IMR-90 (cell line): ENCODE measurements around the gene NEMP1. TPM values are rescaled to one million over a fixed set of nuclear protein-coding genes. Genes with fewer than 3 reads are reported as not detected.
"Not testable (repeated sequence)": the region's sequence is repeated elsewhere in the genome, so short reads cannot be mapped to it uniquely, and the experiment has no call there.

Experiments used
- ATAC-seq: fragments of 200-7000 bp; cut with Tn5 transposase; 2 replicates; pipeline ENCODE4 v1.9.1; 2020; ENCODE audit warnings: low read depth, mild to moderate bottlenecking, moderate library complexity
- BruUV-seq: library from RNA; stranded (reverse); fragments of 400-500 nt; replicated peaks from 2 replicates; lab custom pipeline; 2021; lab: Mats Ljungman, UMichigan
- CTCF ChIA-PET: fragments of 300-600 bp; formaldehyde crosslinking; extraction: SDS; loops from one replicate; lab custom pipeline; 2021; ENCODE audit warnings: antibody characterized with exemption; lab: Yijun Ruan, JAX
- POLR2A ChIA-PET: fragments of 300-600 bp; sonication (Branson Sonifier 250); formaldehyde crosslinking; loops from one replicate; lab custom pipeline; 2022; ENCODE audit warnings: antibody characterized with exemption; ENCODE audit not compliant: unreplicated experiment; lab: Charles Lee
- DNase-seq: peaks from one replicate; pipeline ENCODE4 v3.0.0; 2013
- H2AFZ ChIP-seq: replicated peaks from 2 replicates; pipeline ENCODE3; 2013; ENCODE audit warnings: low read length, mild to moderate bottlenecking; ENCODE audit not compliant: poor library complexity
- H2AK5ac ChIP-seq: 2 replicates; pipeline ENCODE4 v1.6.1; 2013; ENCODE audit warnings: low read depth, low read length, inconsistent platforms
- H2AK9ac ChIP-seq: replicated peaks from 2 replicates; pipeline ENCODE3; 2013; ENCODE audit warnings: mild to moderate bottlenecking, low read depth, low read length, moderate library complexity; ENCODE audit not compliant: poor library complexity
- H2BK120ac ChIP-seq: 2 replicates; pipeline ENCODE4 v1.6.1; 2013; ENCODE audit warnings: low read depth, low read length, inconsistent platforms
- H2BK15ac ChIP-seq: 3 replicates; pipeline ENCODE4 v1.6.1; 2013; ENCODE audit warnings: low read depth, low read length, inconsistent platforms
- H2BK20ac ChIP-seq: 2 replicates; pipeline ENCODE4 v1.6.1; 2013; ENCODE audit warnings: low read depth, mild to moderate bottlenecking, inconsistent platforms, low read length, moderate library complexity
- H2BK5ac ChIP-seq: 2 replicates; pipeline ENCODE4 v1.6.1; 2013; ENCODE audit warnings: mild to moderate bottlenecking, low read depth, low read length, inconsistent platforms; ENCODE audit not compliant: poor library complexity, severe bottlenecking
- H3K14ac ChIP-seq: replicated peaks from 2 replicates; pipeline ENCODE4 v1.6.1; 2013; ENCODE audit warnings: low read depth, low read length, inconsistent platforms
- H3K18ac ChIP-seq: 2 replicates; pipeline ENCODE4 v1.6.1; 2013; ENCODE audit warnings: low read depth, low read length, control low read depth
- H3K23ac ChIP-seq: 2 replicates; pipeline ENCODE4 v1.6.1; 2013; ENCODE audit warnings: low read depth, low read length, inconsistent platforms
- H3K27ac ChIP-seq: 2 replicates; pipeline ENCODE4 v1.5.1; 2013; ENCODE audit warnings: mild to moderate bottlenecking, control low read depth, low read length; ENCODE audit not compliant: insufficient read depth
- H3K27me3 ChIP-seq: 2 replicates; pipeline ENCODE4 v1.6.1; 2013; ENCODE audit warnings: low read length; ENCODE audit not compliant: control insufficient read depth, insufficient read depth
- H3K36me3 ChIP-seq: 2 replicates; pipeline ENCODE4 v1.6.1; 2013; ENCODE audit warnings: low read length, mixed read lengths; ENCODE audit not compliant: control insufficient read depth, insufficient read depth
- H3K4ac ChIP-seq: 2 replicates; pipeline ENCODE4 v1.6.1; 2013; ENCODE audit warnings: low read depth, low read length, inconsistent platforms
- H3K4me1 ChIP-seq: 2 replicates; pipeline ENCODE4 v1.6.1; 2013; ENCODE audit warnings: low read length, mixed read lengths; ENCODE audit not compliant: control insufficient read depth, insufficient read depth
- H3K4me2 ChIP-seq: 2 replicates; pipeline ENCODE4 v1.6.1; 2013; ENCODE audit warnings: low read depth, mild to moderate bottlenecking, control low read depth, low read length, moderate library complexity
- H3K4me3 ChIP-seq: 2 replicates; pipeline ENCODE4 v1.5.1; 2013; ENCODE audit warnings: low read depth, mild to moderate bottlenecking, control low read depth, low read length, moderate library complexity; ENCODE audit not compliant: insufficient read depth
- H3K56ac ChIP-seq: 2 replicates; pipeline ENCODE4 v1.6.1; 2013; ENCODE audit warnings: low read length, inconsistent platforms; ENCODE audit not compliant: insufficient read depth; ENCODE audit errors: extremely low read depth
- H3K79me1 ChIP-seq, 2 experiments: 2 replicates each; pipeline ENCODE4 v1.6.1; 2013; ENCODE audit warnings: low read length in 2 of 2, inconsistent platforms in 1 of 2, low read depth in 1 of 2
- H3K9ac ChIP-seq: 2 replicates; pipeline ENCODE4 v1.6.1; 2013; ENCODE audit warnings: low read depth, low read length, control low read depth
- H3K9me1 ChIP-seq: 2 replicates; pipeline ENCODE4 v1.6.1; 2013; ENCODE audit warnings: low read length, inconsistent platforms; ENCODE audit not compliant: insufficient read depth
- H3K9me3 ChIP-seq: 2 replicates; pipeline ENCODE4 v1.6.1; 2013; ENCODE audit warnings: low read length; ENCODE audit not compliant: control insufficient read depth, insufficient read depth
- H4K20me1 ChIP-seq: 2 replicates; pipeline ENCODE4 v1.6.1; 2013; ENCODE audit warnings: low read length, inconsistent platforms; ENCODE audit not compliant: insufficient read depth
- H4K5ac ChIP-seq: 2 replicates; pipeline ENCODE4 v1.6.1; 2013; ENCODE audit warnings: mild to moderate bottlenecking, low read depth, low read length, control low read depth
- H4K8ac ChIP-seq, 2 experiments: 2 replicates each; pipeline ENCODE4 v1.6.1; 2013; ENCODE audit warnings: low read depth in 2 of 2, low read length in 2 of 2, control low read depth in 1 of 2, inconsistent platforms in 1 of 2
- H4K91ac ChIP-seq: 2 replicates; pipeline ENCODE4 v1.6.1; 2013; ENCODE audit warnings: low read depth, low read length, inconsistent platforms; ENCODE audit not compliant: insufficient read depth
- MAFK ChIP-seq: IDR thresholded peaks from 2 replicates; pipeline ENCODE4 v1.6.1; 2012; ENCODE audit warnings: low read depth, low read length, improper control_type of control experiment
- NFE2L2 ChIP-seq: fragments of 150-350 bp; IDR thresholded peaks from 2 replicates; pipeline ENCODE4 v1.6.1; 2016; ENCODE audit warnings: low read depth, mild to moderate bottlenecking, low read length
- POLR2A ChIP-seq: IDR thresholded peaks from 2 replicates; pipeline ENCODE4 v1.6.1; 2012; ENCODE audit warnings: mild to moderate bottlenecking, low read depth, low read length
- RCOR1 ChIP-seq: IDR thresholded peaks from 2 replicates; pipeline ENCODE4 v1.6.1; 2012; ENCODE audit warnings: mild to moderate bottlenecking, low read length, improper control_type of control experiment; ENCODE audit not compliant: insufficient replicate concordance
- SMC3 ChIP-seq: fragments of 150-350 bp; IDR thresholded peaks from 2 replicates; pipeline ENCODE4 v1.6.1; 2016; ENCODE audit warnings: low read depth, mild to moderate bottlenecking, antibody characterized with exemption, low read length, moderate library complexity
- WGBS, 2 experiments: methylation state at CpG; one replicate each; pipeline versions ENCODE4 v1.1.5 to v1.1.7; 2013; ENCODE audit warnings: missing lambda C conversion rate in 2 of 2; ENCODE audit not compliant: insufficient read length in 1 of 2; ENCODE audit errors: extremely low coverage in 2 of 2; 5-methylcytosine and 5-hydroxymethylcytosine counted together
- dilution Hi-C: fragments of 300-500 bp; cut with HindIII; formaldehyde crosslinking; loops from one replicate; pipeline ENCODE4 v1.14.3; 2018; ENCODE audit warnings: low sequenced_read_pairs; ENCODE audit not compliant: unreplicated experiment
- in situ Hi-C: fragments of 300-500 bp; cut with MboI; formaldehyde crosslinking; loops from 3 replicates; pipeline ENCODE4 v1.14.3; 2019; ENCODE audit warnings: low sequenced_read_pairs, inconsistent platforms, mixed read lengths
- intact Hi-C: fragments of 100-400 bp; cut with micrococcal nuclease; formaldehyde crosslinking; loops from 2 replicates; pipeline ENCODE4 v1.10.0; 2022
- polyA plus RNA-seq, 3 experiments: library from polyadenylated mRNA; depleted of rRNA; stranded (reverse); fragments of >200 nt; gene quantifications; 2 replicates each; pipeline ENCODE4 v1.2.3, GENCODE V29; 2012; ENCODE audit warnings: low replicate concordance in 1 of 3
- total RNA-seq: library from RNA; depleted of rRNA; stranded (reverse); fragments of >200 nt; gene quantifications from 2 replicates; pipeline ENCODE4 v1.2.3, GENCODE V29; 2012
- TF ChIP-seq, protein P1 (sequence below): fragments of 150-350 bp; IDR thresholded peaks from 2 replicates; pipeline ENCODE4 v1.6.1; 2016; ENCODE audit warnings: low read depth, mild to moderate bottlenecking, low read length, moderate library complexity, borderline replicate concordance

Gene NEMP1
- total and polyA plus RNA-seq, 2 of the 4 experiments (the other 2 are of a cell fraction) = 8.9 to 10.9 TPM

DNA sequence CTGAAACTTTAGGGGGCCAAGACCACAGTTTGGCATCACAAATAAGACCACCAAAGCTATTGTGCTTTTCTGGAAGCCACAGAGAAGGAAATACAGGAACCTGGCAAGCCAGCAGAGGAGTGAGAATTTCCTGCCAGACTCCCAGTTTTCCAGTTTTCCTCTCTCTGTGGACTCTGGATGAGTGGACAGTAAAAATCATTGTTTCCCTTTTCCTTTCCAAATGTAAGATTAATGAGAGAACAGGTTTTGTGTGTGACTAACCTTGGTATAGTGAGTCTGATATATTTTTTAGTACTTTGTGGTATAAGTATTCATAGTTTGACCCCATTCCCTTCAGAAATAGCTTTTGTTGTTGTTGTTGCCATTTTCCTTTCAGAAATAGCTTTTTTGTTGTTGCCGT, 59.7 kb downstream of the NEMP1 start:
- Histone ChIP-seq H3K4me3 (no peak overlapping the region), H3K79me1 (no peaks in the 10 kb centered on the region), H2AK9ac (no peak overlapping the region), H2AK5ac (0 out of 2 replicates have a peak overlapping the region, but pooled peaks have one; percentile 20), H3K27ac (no peak overlapping the region), H3K23ac (no peak overlapping the region), H2BK120ac (no peak overlapping the region), H2BK15ac (no peak overlapping the region), H2BK5ac (no peak overlapping the region), H3K14ac (no peak overlapping the region), H3K9me1 (0 out of 2 replicates have a peak, but pooled peaks cover 2% of the 10 kb centered on the region), H3K4me1 (peaks cover 5% of the 10 kb centered on the region; the same call in 1 of the 2 replicates), H4K8ac (no peak overlapping the region; a peak in 1 of 4 replicates), H4K20me1 (no peaks in the 10 kb centered on the region), H3K56ac (no peak overlapping the region), H3K4ac (no peak overlapping the region), H2AFZ (peak overlapping the region; percentile 41), H3K36me3 (no peaks in the 10 kb centered on the region), H3K18ac (no peak overlapping the region), H4K5ac (no peak overlapping the region), H3K9ac (no peak overlapping the region), H4K91ac (no peak overlapping the region; the same call in 1 of the 2 replicates), H3K27me3 (peaks cover 24% of the 10 kb centered on the region), H2BK20ac (no peak overlapping the region), H3K9me3 (no peaks in the 10 kb centered on the region), H3K4me2 (no peak overlapping the region)
- intact Hi-C loops = no loop called here
- DNase-seq = no peak
- ChIA-PET CTCF (interaction anchor here (0.6 to 1.3 kb wide), 3 partner anchors 10 to 268 kb away, joined by 3 to 4 read pairs (median 3); no protein-coding TSS in a partner anchor), POLR2A (no interaction called here)
- BruUV-seq = no TSS peak
- in situ Hi-C loops = loop anchor here (5.0 kb wide), 1 partner anchor 33 kb away; the partner anchor contains the start of gene MYO1A
- dilution Hi-C loops = no loop called here
- no peak for ATAC-seq
- WGBS, 2 experiments = 67% methylated on average over 1 of the region's 1 CpG; no CpG with 5 or more reads in 1 of the 2 experiments
- TF ChIP-seq MAFK = no peak
- TF ChIP-seq SMC3 = no peak
- TF ChIP-seq NFE2L2 = no peak
- TF ChIP-seq, protein P1, sequence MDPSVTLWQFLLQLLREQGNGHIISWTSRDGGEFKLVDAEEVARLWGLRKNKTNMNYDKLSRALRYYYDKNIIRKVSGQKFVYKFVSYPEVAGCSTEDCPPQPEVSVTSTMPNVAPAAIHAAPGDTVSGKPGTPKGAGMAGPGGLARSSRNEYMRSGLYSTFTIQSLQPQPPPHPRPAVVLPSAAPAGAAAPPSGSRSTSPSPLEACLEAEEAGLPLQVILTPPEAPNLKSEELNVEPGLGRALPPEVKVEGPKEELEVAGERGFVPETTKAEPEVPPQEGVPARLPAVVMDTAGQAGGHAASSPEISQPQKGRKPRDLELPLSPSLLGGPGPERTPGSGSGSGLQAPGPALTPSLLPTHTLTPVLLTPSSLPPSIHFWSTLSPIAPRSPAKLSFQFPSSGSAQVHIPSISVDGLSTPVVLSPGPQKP = no peak
- no peak for TF ChIP-seq RCOR1
- TF ChIP-seq POLR2A = no peak

- H2AK9ac ChIP-seq, H3K14ac ChIP-seq, H4K5ac ChIP-seq, H3K36me3 ChIP-seq, H3K27ac ChIP-seq, H2BK5ac ChIP-seq, H3K9me3 ChIP-seq, H2AK5ac ChIP-seq, H4K8ac ChIP-seq, H2AFZ ChIP-seq, H3K9me1 ChIP-seq, H3K23ac ChIP-seq, H4K91ac ChIP-seq, H3K4me1 ChIP-seq, H2BK20ac ChIP-seq, H4K20me1 ChIP-seq, H2BK15ac ChIP-seq, H3K4me3 ChIP-seq, intact Hi-C loops, H3K4ac ChIP-seq, H3K56ac ChIP-seq, BruUV-seq, dilution Hi-C loops, H2BK120ac ChIP-seq, H3K4me2 ChIP-seq, H3K18ac ChIP-seq, H3K79me1 ChIP-seq, H3K9ac ChIP-seq: not testable (repeated sequence)
- DNase-seq (peak; percentile 66), ATAC-seq (0 out of 2 replicates have a peak, but pooled peaks have one; percentile 43)
- 100% methylated on average over 1 of the region's 5 CpGs; no CpG with 5 or more reads in 1 of the 2 experiments for WGBS, 2 experiments
- ChIA-PET CTCF (interaction anchor here (0.9 kb wide), 1 partner anchor 10 kb away, joined by 3 read pairs; no protein-coding TSS in a partner anchor), POLR2A (interaction anchor here (0.5 to 0.6 kb wide), 2 partner anchors 73 to 130 kb away, joined by 4 to 7 read pairs; no protein-coding TSS in a partner anchor)
- in situ Hi-C loops = loop anchor here (5.0 kb wide), 1 partner anchor 34 kb away; the partner anchor contains the start of gene MYO1A
- H3K27me3 ChIP-seq = peaks cover 30% of the 10 kb centered on the region
Measured at GRCh38 chr12:57018353-57018752, 60.2 kb downstream of the NEMP1 start.
